Measurements from ENCODE around the gene VPS36.
"Not testable (repeated sequence)": the region's sequence is repeated elsewhere in the genome, so short reads cannot be mapped to it uniquely, and the experiment has no call there.

VPS36 gene, protein sequence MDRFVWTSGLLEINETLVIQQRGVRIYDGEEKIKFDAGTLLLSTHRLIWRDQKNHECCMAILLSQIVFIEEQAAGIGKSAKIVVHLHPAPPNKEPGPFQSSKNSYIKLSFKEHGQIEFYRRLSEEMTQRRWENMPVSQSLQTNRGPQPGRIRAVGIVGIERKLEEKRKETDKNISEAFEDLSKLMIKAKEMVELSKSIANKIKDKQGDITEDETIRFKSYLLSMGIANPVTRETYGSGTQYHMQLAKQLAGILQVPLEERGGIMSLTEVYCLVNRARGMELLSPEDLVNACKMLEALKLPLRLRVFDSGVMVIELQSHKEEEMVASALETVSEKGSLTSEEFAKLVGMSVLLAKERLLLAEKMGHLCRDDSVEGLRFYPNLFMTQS

DNA sequence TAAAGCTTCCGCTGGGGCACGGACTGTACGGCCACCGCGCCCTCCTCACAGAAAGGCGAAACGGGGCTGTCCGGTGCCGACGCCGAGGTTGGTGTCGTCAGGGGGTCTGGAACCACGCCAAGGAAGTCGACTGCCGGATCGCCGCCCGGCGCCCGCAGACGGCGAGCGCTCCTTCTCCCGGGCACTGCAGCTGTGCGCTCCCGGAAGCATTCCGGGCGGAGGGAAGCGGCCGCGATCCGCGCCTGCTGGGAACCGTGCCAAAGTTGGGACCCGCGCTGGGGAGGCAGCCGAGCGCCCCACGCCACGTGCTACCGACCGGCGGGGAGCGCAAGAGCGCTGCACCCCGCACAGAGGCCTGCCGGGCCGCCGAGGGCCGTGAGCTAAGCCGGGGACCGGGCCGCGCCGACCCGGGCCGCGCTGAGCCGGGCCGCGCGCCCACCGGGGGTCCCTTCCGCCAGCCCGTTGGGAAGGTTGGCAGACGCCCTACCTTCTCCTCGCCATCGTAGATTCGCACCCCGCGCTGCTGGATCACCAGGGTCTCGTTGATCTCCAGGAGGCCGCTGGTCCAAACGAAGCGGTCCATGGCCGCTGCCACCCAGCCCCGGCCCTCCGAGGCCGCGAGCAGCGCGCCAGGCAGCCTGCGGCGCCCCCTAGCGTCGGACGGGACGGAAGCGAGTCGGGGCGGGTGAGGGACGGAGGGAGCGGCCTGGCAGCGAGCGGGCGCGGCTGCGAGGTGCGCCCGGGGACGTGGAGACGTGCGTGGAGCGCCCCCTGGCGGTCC lies at the start of gene VPS36:
TSS of gene VPS36 (minus strand) at position 623 of the 781 bp plus-strand sequence. CDS start at position 583, 40 bp downstream.
- DNase-seq, result peak; percentile 92 to 98

DNA sequence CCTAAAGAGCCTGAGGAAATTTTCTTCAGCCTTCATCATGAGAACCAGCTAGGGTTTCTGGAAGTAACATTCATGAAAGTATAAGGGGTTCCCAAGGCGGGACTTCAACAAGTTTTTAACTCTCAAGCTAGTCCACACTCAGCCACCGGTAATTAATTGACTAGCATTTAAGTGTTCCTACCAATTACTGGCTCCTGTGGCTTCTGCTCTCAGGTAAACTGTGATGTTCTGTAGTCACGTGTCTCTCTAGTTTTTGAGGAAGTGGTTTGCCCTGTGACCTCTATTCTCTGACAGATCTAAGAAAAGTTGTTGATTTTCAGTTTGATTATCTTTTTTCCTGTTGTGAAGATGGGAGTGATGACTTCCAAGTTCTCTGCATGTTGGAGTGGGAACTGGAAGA lies 47.5 kb upstream of the VPS36 start:
- DNase-seq, result not testable (repeated sequence)

DNA sequence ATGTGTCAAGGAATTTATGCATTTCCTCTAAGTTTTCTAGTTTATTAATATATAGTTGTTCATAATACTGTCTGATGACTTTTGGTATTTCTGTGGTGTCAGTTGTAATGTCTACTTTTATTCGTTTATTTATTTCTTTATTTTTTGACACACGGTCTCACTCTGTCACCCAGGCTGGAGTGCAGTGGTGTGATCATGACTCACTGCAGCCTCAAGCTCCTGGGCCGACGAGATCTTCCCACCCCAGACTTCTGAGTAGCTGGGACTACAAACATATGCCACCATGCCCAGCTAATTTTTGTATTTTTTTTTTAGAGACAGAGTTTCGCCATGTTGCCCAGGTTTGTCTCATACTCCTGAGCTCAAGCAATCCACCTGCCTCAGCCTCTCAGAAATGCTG lies 43.8 kb upstream of the VPS36 start:
- not testable (repeated sequence) for DNase-seq

DNA sequence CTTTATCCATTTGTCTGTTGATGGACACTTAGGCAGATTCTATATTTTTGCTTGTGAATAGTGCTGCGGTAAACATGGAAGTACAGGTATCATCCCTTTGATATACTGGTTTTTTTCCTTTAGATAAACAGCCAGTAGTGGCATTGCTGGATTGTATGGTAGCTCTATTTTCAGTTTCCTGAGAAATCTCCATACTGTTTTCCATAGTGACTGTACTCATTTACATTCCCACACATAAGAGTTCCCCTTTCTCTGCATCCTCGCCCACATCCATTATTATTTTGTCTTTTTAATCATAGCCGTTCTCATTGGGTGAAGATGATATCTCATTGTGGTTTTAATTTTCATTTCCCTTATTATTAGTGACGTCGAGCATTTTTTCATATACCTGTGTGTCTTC lies 40.6 kb upstream of the VPS36 start:
- DNase-seq, result not testable (repeated sequence)

DNA sequence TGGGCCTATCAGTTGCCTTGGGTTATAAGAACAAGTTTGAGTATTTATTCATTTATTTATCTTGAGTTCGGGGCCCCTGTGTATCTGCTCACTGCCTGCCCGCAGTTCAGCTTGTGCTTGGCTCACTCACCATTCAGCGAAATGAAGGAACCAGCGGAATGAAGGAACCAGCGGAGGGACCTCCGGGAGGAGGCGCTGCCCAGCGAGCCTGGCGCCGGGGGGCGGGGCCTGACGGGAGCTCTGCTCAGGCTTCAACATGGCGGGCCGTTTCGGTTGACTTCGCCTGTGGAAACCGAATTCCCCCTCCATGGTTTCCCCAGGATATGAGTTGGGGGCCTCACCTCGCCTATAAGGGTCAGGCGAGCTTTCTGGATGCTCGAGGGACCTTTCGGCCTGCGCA lies 38.3 kb upstream of the VPS36 start:
- not testable (repeated sequence) for DNase-seq

DNA sequence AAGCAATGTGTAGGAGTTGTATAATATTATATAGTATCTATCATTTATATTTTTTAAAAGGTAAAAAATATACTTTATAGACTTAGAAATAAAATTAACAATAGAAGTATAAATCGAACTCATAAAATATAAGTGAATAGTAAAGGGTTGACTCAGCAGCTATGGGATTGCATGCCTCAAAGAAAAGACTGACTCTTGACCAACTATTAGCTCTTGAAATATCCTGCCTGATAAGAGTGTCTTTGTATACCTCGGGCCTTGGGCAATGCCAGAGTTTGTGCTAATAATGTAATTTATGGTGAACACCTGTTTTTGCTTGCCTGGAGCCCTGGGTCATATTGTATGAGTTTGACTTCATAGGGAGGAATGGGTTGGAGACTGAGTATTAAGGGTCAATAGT lies 36.6 kb upstream of the VPS36 start:
- not testable (repeated sequence) for DNase-seq

DNA sequence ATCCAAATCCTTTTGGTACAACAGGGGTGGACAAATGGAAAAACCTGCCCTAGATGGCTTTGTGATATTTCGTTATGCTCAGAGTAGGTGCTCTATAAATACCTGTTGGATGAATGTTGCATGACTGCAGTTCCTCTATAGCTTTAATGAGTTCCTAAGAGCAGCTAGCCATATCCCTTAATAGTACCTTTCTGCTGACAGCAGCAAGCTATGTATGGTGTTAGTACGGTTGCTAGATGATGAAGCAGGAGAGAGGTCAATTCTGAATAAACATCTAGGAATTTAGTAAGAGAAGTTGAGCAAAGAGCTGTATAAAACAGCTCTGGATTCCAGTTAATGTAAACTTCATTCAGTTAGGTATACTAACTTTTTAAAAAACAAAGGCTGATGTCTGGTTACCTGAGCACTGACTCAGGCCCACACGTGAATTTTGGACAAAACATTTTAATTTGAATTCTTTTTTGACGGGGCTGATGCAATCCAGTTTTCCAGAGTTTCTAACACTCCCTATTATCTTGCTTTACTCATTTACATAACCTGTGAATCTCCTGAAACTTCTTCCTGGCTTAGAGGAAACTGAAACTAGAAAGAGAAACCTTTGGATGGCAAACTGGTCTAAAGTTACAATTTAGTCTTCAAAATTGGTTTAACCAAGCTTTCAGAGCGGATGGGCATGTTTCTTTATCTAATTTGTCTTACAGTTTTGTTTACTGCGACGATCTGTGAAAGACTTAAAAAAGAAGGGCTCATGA lies 30.4 kb upstream of the VPS36 start:
- DNase-seq, result not testable (repeated sequence)

DNA sequence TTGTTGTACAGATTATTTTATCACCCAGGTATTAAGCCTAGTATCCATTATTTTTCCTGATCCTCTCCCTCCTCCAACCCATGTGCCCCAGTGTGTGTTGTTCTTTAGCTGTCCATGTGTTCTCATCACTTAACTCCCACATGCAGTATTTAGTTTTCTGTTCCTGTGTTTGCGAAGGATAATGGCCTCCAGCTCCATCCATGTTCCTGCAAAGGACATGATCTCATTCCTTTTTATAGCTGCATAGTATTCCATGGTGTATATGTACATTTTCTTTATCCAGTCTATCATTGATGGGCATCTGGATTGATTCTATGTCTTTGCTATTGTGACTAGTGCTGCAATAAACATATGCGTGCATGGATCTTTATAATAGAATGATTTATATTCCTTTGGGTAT lies 18.1 kb upstream of the VPS36 start:
- not testable (repeated sequence) for DNase-seq

DNA sequence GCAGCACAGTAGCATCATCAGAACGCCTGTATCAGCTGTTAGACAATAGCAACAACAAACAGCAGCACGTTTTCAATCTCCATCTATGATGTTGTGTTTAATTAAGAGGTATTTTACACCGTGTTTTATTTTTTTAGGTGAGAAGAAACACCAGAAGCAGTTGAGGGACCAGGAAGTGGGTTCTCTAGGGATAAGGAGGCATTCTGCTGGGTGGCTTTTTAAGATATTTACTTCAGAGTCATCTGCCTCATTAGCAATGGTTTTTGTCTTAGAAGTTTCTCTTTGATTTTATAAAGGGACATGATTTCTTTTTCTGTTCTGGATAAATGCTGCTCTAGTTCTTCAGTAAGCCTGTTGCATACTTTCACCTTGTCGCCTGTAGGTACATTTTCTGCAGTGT lies 13.1 kb upstream of the VPS36 start:
- no peak for DNase-seq

DNA sequence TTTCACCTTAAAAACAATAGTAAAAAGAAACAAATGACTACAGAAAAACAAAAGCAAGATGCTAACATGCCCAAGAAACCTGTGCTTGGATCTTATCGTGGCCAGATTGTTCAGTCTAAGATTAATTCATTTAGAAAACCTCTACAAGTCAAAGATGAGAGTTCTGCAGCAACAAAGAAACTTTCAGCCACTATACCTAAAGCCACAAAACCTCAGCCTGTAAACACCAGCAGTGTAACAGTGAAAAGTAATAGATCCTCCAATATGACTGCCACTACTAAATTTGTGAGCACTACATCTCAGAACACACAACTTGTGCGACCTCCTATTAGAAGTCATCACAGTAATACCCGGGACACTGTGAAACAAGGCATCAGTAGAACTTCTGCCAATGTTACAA lies 10.8 kb upstream of the VPS36 start:
- no peak for DNase-seq

DNA sequence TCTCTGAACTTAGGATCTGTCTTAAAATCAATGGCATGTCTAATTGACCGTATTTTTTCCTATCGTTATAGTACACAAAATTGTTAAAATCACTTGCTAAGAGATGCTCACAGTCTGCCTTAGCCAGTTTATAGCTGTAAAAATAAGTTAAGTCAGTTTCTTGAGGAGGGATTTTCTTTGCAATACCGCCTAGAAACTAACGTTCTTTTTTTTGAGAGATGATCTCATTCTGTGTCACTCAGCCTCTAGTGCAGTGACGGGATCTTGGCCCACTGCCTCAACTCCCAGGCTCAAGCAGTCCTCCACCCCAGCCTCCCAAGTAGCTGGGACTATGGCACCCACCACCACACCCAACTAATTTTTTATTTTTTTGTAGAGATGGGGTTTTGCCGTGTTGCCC lies 9.2 kb upstream of the VPS36 start:
- DNase-seq, result no peak

DNA sequence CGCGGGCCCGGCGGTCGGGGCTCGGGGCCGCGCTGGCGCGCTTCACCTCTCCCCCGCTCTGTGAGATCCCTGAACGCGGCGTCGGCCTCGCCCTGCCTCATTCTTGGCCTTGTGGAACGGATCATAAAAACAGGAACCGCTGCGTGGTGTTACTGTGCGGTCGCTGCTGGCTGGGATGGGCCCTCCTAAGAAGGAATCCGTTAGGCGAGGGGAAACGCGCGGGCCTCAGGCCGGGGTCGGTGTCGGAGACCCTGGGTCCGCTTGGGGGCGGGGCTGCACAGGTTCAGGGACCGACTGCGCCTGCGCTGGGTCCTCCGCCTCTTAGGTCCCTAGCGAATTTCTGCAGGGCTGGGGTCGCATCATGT lies 5.2 kb upstream of the VPS36 start:
- peak; percentile 82 to 88 for DNase-seq

DNA sequence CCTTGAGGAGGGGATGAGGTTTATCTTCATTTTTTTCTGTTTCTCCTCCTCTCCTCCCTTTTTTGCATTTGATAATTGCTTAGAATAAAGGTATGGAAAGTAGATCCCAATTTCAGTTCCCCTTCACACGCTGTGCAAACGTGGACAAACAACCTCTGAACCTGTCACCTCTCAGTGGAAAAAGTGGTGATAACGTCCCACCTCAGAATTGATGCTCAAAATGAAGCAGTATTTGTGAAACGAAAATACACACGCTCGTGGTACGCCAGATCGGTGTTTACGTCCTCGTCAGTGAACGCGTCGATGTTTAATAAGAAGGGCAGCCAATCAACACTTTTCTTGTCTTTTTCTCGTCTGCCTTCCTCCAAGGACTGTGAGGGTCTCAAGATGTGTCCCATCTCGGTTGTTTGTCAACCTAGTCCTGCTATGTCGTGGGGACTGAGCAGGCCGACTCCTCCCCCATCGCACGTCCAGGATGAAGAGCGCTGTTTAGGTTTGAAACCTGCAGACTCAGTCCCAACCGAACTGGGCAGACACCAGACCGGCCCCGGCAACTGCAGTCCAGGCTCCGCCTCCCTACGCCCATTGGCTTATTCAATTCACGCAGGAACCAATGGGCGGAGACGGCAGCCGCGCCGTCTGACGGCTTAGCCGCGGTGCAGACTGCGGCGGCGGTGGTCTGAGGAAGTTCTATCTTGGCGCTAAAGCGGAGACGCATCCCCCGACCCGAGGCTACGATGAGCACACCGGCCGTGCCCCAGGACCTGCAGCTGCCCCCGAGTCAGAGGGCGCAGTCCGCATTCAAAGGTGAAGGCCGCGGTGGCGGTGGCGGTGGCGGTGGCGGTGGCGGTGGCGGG lies 4.6 kb upstream of the VPS36 start, which contains the start of gene CKAP2:
TSS of gene CKAP2 (plus strand) at position 659 of the 857 bp plus-strand sequence. CDS start at position 738, 79 bp downstream.
- DNase-seq, result peak; percentile 95 to 96

DNA sequence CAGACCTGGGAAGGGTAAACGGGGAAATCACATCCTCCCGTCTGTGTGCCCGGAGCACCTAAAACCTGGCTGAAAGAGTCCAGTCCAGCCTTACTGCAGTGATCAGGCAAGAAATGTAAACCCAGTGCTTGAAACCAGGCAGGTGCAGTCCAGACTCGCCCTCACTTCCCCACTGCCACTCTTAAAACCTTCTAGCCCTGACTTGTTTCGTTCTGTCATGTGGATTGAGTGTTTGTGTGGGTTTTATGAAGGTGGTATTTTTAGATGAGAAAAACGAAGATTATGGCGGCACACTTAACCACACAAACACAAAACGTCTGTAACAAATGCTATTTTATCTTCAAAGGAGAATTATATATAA lies 4.0 kb upstream of the VPS36 start:
- no peak for DNase-seq

DNA sequence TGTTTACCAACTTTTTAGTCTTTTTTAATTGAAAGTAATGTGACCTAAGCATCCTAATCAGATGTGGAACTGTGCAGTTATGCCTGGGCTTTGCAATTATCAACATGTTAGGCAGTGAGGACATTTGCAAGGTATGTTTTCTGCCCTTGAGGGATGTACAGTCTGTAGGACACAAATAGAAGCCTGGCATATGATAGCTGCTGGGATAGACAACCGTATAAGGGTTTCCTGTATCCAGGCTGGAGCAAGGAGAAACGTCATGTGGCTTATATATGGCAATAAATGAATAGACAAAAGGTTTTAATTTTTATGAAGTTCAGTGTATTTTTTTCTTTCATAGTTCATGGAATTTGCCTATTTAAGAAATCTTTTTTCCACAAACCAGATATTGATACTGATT lies 2.0 kb upstream of the VPS36 start:
- DNase-seq, result no peak

DNA sequence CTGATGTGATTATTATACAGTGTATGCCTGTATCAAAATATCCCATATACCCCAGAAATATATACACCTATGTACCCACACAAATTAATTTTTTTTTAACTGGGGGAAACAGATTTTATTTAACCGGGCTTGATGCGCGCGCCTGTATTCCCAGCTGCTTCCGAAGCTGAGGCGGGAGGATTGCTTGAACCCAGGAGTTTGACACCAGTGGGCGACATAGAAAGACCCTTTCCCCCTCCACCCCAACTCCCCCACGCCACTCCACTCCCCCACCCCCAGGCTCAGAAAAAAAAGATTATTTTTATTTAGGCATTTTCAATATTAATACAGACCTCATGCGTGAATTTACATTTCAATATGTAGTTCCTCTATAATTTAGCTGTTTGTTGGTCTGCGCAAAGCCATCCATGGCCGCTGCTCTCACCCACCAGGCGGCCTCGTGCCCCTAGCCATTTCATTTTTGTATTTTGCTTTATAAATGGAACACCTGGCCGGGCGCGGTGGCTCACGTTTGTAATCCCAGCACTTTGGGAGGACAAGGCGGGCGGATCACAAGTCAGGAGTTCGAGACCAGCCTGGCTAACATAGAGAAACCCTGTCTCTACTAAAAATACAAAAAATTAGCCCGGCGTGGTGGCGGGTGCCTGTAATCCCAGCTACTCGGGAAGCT lies 836 bp upstream of the VPS36 start:
- DNase-seq, result no peak

DNA sequence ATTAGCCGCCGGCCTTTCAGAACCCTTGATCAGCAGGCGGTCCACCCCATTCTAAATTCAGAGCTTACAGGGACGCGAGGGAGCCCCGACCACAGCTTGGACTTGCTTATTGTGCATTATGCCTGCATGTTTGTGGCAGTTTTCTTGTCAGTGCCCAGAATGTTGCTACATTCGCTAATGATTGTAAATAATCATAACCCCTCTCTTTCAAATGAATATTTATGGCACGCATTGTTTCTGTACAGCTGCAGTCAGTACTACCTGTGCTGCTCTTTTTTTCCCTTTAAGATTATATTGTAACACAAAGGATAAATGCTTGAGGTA lies 321 bp upstream of the VPS36 start:
- DNase-seq, result no peak

DNA sequence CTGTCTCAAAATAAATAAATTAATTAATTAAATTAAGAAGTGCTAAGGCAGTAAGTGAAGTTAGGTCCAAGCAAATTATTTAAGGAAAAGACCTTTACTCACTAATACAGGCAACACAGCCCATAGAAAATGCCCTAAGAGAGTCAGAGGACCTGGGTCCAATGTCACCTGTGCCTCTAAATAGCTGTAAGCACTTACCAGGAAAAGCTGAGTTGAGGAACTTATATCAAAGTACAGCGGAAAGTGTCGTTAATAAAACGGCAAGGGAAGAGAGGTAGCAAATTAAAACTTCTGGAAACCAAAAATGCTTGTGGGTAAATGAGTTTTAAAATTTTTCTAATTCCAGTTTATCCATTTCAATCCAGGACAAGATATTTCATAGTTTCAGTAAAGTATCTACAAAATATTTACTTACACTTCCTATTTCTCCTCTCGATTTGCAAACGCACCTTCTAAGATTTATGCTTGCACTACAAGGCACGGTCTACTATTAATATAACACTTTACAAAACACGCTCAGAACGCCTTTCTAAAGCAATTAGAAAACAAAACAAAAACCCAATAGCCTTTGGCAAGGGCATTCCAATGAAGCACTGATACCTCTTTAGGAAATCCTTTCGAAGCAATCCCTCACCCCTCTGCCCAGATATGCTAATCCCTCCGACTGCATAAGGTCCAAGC lies 963 bp downstream of the VPS36 start:
- no peak for DNase-seq

DNA sequence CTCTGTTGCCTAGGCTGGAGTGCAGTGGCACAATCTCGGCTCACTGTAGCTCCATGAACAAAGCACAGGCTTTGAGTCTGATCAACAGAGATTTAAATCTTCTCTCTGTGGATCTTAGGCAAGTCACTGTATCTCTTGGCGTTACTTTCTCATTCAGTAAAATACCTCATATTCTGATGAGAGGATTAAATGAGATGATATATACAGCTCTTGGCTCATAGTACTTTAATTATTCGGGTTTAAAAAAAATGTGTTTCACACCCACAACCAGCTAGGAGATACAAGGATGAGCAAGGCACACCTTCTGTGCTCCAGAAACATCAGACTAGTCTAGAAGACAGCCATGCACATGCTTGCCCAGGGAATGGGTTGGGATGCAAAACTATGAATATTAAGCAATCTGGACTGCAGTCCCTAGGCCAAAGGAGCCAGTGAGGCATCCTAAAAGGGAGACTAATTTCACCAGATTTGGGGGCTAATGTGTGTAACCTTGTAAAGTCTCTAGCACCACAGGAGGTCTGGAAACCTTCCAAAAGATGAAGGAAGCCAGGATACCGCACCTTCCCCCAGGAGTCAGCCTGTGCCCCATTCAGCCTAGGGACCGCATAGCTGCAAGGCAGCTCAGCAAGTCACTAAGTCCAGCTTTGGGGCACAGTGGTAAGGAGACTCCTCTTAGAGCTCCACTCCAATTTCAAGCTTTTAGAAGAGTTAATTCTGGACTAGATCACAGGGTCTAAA lies 2.5 kb downstream of the VPS36 start:
- DNase-seq, result no peak

DNA sequence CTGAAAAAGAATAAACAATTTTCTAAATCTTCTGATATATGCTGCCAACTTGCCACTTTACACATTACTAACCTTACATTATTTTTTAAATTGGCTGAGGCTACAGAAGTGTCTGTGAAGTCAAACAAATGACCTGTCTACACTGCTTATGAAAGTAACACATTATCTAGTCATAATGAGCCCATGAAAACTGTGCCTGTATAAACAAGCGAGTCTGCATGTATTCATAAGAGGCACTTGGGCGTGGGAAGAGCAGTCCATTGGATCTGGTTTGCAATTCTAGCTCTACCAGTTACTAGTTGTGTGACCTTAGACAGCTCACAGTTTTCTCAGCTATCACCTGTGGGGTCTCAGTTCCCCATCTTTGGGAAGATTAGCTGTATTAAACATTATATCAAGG lies 3.1 kb downstream of the VPS36 start:
- DNase-seq, result no peak

DNA sequence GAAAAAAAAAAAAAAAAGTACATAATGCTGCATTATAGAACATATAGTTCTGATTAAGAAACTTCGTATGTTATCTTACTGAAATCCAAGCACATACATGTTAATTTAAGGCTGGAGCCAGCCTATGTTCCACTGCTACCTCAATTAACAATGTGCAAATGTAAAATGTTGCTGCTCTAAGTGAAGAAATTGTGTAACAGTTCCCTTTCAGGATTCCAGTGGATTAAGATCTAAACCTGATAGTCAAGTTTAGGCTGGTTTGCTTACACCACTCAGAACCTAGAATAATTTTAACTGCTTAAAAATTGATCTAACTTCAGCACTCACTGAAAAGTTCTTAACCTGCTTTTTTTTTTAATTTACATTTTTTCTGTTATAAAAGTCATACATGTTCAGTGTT lies 4.2 kb downstream of the VPS36 start:
- no peak for DNase-seq
